GM18511 (cell line): ENCODE measurements around the gene C5orf58.

Source experiments
- ATAC-seq: cut with Tn5 transposase; IDR thresholded peaks from one replicate; pipeline ENCODE4 v1.9.1; 2021; ENCODE audit warnings: mild to moderate bottlenecking, moderate library complexity; ENCODE audit not compliant: unreplicated experiment

The C5orf58 gene, protein sequence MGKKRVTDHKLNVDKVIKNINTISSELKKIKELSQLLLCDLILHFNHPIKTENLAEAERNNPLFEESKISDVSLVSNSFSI

DNA sequence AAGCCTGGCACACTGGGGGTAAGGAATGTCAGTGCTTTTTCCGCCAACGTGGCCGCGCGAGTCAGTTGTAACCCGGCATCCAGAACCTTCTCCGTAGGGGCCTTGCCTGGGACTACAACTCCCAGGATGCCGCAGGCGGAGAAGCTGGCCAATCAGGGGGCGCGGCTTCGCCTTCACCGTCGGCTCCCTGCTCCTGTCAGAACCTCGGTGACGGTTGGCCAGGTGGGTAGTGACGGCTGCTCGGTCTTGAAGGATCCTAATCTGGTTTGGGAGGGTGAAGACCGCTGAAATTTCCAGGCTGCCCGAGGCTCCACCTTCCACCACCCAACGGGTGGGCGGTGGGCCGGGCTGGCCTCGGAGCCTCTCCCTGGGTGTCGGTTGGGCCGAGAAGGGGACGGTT lies at the start of gene C5orf58:
TSS of gene C5orf58 (plus strand) at position 200 of the 400 bp plus-strand sequence. CDS start 1,992 bp downstream, outside the sequence.
- ATAC-seq, result no peak

DNA sequence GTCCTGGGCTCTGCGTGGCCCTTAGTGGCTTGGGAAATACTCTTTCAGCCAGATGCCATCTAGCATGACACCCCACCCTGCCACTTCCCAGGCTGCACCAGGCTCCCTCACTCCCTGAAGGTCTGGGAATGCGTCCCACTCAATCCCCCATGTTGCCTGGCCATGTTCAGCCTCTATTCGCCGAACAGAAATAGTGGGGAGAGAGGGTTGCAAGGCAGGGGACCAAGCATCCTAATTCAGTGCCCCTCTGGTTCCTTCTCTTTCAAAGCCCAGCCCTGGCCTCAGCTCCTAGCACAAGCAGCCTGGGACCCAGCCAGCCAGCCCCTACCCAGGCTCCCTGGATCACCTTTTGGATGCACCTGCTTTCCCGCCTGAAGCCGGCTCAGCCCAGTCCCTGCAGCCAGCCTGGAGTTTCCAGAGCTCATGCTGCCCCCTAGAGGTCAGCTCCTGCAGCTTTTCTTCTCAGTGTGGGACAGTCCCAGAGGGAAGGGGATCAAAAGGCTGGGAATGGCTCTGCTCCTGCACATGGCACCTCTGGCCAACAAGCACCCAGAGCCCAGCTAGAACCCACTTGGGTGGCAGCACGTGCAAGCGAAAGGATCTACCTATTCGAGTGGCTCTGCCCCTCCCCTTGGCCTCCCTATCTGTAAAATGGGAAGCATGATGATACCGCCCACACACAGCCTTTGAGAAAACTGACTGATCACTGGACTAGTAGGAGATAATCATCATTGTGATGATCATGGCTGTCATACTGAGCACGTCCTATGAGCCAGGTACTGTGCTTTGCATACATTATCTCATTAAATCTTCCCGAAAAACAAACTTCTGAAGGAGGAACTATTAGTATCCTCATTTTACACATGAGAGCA lies 48.7 kb upstream of the C5orf58 start:
- peak; percentile 88 for ATAC-seq

DNA sequence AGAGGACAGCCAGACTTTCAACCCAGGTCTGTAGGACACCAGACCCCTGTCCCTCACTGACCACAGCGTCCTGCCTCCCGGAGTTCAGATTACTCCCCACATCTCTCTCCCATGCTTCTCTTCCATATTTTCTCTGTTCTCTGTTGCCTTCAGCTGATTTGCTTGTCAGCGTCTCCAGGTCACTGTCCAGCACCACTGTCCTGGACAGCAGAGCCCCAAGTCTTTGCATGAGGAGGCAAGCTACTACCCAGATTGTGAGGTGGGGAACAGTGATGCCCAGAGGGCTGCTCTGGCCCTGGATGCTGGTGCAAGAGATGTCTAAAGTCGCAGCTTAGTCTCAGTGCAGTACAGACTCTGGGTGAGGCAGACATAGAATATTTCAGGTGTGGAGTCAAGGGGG lies 48.0 kb upstream of the C5orf58 start:
- no peak for ATAC-seq

DNA sequence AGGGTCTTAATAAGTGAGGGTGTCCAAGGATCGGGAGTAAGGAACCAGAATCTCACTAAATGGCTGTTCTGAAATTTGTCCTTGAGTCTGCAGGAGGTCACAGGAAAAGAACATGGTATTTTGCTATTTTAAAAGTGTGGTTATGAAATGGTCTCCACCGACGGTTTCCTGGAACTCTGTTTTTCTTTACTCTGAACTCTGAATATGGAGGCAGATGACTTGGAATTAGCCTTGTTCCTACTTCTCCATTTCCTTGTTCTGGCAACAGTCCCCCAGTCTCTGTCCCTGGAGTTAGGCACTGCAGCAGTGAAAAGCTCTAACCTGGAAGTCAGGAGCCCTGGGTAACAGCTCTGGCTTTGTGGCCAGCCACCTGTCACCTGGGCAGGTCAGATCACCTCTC lies 46.6 kb upstream of the C5orf58 start:
- ATAC-seq, result no peak

DNA sequence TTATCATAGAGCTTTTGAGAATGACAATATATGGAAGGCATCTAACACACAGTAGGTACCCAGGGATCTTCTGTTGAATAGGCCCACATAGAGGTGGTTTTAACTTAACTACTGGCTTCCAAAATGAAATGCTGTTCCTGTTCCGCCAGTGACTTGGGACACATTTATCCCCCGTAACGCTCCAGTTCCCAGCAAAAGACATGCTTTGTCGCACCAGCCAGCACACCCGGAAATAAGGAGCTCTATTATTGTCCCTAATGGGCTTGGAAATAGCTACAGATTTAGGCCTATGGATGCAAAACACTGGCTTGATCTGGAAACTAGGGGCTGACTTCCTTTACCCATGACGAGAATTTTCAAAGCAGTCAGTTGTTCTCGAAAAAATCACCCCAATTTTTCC lies 45.9 kb upstream of the C5orf58 start:
- no peak for ATAC-seq

DNA sequence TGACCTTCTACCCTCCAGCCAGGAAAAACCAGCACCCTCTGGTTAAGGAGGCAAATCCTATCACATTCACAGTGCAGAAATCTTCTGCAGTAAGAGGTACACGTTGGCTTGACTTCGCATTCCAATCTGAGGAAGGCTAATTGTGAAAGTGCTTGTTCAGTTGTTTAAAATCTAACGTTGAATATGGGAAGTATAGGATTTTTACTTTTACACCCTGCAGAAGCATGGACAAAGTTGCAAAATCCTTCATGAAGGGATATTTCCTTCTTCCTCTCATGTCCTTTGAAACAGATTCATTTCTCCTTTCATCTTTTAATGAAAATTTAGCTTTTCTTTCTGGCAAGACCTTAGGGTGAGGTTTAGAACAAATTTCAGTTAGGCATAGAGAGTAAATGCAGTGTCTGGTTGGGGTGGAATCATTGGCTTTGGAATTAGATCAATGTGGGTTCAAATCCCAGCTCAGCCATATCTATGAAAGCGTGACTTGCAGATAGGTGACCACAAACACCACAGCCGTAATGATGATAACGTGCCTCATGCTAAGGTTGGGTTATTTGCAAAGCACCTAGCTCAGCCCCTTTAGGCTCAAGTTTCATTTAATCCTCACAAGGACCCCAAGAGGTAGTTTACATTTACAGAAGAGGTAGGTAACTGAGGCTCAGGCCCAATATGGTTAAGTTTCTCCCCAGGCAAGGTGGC lies 42.2 kb upstream of the C5orf58 start:
- no peak for ATAC-seq

DNA sequence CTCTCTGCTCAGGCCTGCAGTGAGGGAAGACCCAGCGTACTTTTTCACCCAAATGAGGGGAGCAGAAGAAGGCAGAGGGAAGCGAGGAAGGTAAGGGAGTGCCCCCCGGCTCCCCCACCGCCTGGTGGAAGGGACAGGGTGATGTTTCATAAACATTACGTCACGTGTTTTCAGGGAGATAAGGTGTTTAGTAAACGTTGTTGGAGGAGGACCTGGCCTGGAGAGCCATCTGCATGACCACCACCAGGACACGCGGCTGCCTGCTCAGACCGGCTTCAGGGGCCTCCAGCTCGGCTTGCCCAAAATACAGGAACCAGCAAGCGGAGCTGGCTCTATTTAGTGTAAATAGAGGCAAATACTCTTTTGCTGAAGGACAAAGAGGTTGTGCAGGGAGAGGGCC lies 40.0 kb upstream of the C5orf58 start:
- ATAC-seq, result no peak

DNA sequence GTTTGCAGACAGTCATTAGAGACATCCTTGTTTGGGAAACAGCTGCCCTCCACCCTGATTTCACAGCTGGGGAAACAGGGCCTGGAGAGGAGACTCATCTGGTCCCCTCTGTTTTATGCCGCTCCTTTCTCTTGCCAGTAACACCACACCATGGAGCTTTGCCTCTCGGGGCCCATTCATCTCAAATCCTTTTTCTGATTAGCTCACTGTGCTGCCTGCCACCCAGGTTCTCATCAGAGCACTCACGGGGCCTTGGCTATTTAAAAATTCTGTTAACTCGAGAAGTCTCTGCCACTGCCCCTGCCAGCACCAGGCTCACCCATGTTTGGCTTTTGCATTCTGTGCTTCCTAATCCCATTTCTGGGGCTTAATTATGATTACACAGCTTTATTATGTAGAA lies 36.8 kb upstream of the C5orf58 start:
- ATAC-seq, result no peak

DNA sequence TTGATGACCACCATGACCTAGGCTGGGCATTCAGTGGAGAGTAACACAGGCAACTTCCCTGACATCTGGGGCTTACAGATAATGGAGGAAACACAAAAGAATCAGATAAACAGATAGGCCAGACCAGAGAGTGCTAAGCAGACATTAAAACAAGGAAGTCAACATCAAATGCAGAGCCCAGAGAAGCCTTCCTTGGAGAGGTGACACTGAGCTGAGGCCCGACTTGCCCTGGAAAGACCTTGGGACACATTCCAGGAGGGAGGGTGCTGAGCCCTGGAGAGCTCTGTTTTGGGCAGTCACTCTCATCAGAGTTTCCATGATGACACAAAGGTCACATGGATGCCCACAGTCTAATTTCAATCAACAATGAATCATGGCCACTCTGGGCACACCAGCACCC lies 31.9 kb upstream of the C5orf58 start:
- no peak for ATAC-seq

DNA sequence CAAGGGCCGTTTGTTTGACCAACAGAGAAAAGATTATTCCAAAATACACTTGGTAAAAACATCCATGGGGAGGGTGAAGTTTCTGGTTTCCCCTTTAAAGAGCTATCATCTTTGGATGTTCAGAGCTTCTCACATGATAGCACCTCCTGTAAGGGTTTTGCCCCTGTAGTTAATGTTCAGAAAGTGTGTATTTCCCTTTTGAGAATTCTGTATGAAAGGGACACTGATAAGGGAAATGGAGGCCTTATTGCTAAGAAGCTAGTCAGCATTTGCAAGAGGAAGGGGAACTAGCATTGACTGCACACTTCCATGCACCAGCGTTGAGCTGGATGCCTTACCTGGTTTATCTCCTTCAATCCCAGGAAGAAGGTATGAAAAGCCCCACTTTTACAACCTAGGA lies 31.5 kb upstream of the C5orf58 start:
- ATAC-seq, result no peak

DNA sequence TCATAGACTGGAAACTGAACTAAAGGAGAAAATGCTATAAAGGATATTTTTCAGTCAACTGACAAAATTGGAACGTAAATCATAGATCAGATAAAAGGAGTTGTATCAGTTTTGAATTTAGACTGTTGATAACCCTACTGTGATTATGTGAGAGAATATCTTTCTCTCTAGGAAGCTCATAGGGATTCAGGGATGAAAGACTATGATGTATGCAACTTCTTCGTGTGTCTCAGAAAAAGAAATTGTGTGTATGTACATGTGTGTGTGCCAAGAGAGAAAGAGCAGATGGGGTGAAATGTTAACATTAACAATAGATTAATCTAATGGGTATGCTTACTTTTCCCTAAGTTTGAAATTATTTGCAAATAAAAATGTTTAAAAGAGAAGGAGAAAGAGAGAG lies 30.7 kb upstream of the C5orf58 start:
- ATAC-seq, result no peak

DNA sequence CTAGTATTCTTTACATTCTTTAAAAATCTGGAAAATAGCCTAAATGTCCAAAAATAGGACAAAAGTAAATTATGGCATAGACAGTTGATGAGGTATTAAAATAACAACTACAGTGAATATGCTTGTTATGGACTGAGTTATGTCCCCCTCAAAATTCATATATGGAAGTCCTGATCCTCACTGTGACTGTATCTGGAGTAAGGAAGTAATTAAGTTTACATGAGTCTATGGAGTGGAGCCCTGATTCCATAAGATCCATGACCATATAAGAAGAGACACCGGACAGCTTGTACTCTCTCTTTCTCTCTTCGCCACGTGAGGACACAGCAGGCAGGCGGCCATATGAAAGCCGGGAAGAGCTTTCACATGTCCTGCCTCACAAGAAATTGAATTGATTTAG lies 28.6 kb upstream of the C5orf58 start:
- no peak for ATAC-seq

DNA sequence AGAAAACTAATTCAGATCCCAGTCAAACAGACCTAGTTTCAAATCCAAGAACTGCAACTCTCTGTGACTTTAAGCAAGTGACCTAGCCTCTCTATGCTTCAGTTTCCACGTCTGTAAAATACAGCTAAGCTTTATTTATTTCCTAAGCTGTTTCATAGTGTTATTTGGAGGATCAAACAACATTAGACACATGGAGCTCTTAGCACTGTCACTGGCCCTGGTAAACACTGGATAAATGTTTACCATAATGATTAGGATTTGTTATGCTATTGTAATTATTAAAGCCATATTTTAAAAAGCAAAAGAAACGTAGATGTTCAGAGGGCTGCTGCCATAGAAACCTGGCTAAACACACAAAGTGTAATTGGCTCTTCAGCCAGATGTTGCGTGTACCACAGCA lies 26.6 kb upstream of the C5orf58 start:
- no peak for ATAC-seq

DNA sequence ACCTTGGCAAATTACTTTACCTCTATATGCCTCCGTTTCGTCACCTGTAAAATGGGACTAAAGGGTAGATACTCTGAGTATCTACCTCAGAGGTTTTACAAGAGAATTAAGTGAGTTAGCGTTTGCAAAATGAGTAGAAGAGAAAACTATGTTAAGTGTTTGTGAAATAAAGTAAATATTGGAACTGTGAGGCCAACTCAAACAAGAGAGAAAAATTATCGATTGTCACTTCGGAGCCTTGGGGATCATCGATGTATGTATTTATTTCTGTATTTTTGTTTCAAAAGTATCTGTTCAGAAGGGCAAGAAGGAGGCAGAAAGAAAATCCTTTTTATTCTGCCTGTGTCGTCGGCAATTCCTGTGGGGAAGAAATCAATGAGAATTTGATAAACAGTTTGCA lies 25.8 kb upstream of the C5orf58 start:
- no peak for ATAC-seq

DNA sequence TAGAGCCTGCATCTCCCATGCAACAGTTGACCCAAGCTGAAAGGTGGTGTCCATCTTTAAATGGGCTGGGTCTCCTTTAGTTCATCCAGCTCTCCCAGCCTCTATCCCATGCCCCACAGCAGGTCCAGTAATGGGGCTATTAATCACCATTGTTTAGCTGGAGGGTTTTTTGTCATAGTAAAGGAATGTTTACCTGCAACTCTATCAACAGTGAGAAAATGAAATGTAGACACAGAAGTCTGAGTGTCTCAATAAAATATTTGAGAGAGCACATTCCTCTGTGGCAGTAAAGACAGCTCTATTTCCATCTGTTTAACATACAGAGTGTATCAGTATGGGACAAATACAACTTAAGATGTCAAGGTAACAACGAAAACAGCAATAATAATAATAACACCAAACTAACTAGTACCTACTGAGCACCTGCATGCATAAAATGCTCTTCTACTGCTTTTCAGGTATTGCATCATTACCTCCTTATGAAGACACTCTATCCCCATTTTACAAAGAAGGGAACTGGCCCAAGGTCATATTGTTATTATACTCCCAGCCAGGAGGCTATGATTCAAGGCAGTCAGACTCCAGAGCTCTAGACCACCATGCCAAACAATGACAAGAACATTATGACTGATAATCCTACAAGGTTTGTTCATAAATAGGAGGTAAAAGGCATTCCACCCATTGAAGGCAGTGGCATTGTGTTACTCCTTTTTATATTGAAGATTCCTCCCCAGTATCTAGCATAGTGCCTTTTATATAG lies 21.0 kb upstream of the C5orf58 start:
- ATAC-seq, result no peak

DNA sequence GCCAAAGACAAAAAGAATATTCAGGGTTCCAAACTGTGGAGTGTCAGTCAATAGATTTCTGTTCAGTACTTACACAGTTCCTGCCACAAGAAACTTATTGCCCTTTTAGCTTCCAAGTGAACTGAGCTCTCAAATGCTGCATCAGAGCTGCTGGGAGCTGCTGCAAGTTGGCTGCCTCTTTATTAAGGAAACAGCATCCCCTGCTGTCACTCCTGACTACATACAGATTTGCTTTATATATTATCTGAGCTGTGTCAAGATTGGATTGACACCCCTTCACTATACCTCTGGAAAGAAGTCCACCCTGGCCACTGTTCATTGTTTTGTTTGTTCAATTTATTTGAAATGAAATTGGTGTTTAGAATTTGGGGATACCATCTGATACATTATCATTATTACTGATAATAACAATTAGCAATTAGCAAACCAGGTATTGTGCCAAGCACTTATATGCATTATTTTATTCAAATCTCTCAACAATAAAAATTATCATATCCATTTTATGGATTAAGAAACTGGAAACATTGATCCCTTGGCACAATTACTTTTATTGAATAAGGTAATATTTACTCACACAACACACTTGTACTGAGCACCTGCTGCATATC lies 16.4 kb upstream of the C5orf58 start:
- ATAC-seq, result no peak

DNA sequence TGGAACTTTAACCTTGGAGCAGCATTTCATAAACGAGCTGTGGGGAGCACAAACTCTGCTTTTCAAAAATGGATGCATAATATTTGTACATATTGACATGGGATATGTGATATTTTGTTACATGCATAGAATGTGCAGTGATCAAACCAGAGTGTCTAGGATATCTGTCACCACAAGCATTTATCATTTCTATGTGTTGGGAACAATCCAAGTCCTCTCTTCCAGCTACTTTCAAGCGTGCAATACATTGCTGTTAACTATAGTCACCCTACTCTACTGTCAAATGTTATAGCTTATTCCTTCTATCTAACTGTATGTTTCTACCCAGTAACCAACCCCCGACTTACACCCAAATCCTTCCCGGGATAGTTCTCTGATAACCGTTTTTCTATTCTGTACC lies 15.0 kb upstream of the C5orf58 start:
- no peak for ATAC-seq

DNA sequence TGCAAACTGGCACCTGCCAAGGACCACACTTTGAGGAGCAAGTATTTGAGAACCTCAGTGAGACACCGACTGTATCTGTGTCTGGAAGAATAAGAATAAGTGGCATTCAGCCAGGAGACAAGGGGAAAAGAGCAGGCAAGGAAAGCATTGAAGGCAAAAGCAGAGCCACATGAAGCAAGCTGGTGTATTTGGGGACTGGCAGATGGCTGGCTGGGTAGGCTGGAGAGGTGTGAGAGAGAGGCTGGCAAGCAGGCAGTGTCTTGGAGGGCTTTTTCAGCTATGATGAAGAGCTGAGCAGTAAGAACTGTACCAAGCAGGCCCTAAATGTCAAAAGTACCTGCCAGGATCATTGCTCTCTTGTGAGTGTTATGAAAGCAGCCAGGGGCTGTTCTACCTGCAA lies 14.1 kb upstream of the C5orf58 start:
- ATAC-seq, result no peak

DNA sequence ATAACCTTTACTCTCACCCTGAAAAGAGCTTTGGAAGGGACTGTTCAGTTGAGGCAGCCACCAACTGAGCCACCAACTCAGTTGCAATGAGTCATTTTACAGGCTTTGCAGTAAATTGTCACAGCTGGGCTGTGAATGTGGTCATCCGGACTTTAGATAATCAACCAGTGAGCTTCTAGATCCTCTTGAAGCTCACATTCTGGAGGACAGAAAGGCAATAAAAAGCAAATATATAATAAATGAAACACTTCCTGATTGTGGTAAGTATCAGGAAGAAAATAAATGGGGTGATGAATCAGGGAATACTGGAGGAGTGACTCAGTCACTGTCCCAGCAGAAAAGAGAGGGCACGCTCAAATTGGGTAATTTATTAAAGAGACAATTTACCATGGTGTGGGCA lies 13.2 kb upstream of the C5orf58 start:
- ATAC-seq, result no peak

DNA sequence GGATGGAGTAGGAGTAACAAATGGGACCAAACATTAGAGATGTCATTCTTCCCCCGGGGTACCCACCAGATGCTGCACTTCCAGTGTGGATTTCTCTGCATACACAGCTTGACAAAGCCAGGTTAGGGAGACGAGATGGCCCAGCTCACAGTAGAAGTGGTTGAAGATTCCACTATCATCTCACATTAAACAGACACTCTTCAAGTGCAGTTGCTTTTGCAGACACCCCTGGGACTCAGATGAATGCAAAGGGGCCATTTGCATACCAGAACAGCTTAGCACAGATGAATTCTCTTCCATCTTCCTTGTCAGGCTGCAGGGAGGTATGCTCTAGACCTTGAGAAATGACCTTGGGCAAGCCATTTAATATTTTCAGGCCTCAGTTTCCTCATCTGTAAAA lies 12.6 kb upstream of the C5orf58 start:
- no peak for ATAC-seq

DNA sequence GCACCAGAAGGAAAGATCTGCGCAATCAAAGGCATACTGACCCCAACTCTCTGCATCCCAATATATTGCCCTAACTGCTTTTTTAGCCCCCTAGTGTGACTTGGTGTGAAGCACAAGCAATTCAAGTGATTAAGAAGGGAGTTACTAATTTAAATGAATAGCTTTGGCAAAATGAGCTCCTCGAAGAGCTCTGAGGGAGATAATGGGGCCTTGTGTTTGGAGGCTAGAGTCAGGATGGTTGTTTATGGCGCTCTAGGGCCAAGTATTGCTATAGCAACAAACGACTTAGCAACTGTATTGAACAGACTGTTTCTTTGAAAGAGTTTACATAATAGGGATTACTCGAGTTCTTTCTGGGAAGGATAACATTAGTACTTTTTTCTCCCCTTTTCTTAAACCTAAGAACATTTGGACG lies 11.5 kb upstream of the C5orf58 start:
- ATAC-seq, result no peak
